Bronchial epithelial cell (primary cell): Measurements from ENCODE around the gene CC2D1A. TPM values are rescaled to one million over a fixed set of nuclear protein-coding genes. Genes with fewer than 3 reads are reported as not detected.

ENCODE experiments used
- DNase-seq: peaks from one replicate; pipeline ENCODE4 v3.0.0-alpha.2; 2010; ENCODE audit warnings: low read depth
- FAIRE-seq: peaks from 2 replicates; lab custom pipeline; 2011; peaks lifted over from hg19 to GRCh38; lab: Jason Lieb, UNC
- H3K27me3 ChIP-seq: 2 replicates; pipeline ENCODE4 v1.5.1; 2011; ENCODE audit warnings: low read length; ENCODE audit not compliant: control insufficient read depth, insufficient read depth
- H3K36me3 ChIP-seq: 2 replicates; pipeline ENCODE4 v1.5.1; 2011; ENCODE audit warnings: low read length; ENCODE audit not compliant: control insufficient read depth, insufficient read depth
- H3K4me3 ChIP-seq: 2 replicates; pipeline ENCODE4 v1.5.1; 2011; ENCODE audit warnings: mild to moderate bottlenecking, low read depth, low read length, control low read depth
- total RNA-seq: library from RNA; depleted of rRNA; stranded (reverse); fragments of >200 nt; gene quantifications from 2 replicates; pipeline ENCODE4 v1.2.1, GENCODE V29; 2014
- TF ChIP-seq, protein P1 (sequence below): IDR thresholded peaks from 2 replicates; pipeline ENCODE4 v1.5.1; 2011; ENCODE audit warnings: mild to moderate bottlenecking, moderate library complexity, low read length, control low read depth, inconsistent platforms; ENCODE audit not compliant: insufficient read depth, severe bottlenecking

Gene CC2D1A
- total RNA-seq, 1 donor from 2014 or later = 6.8 TPM

- DNase-seq = no peak
- Histone ChIP-seq H3K4me3 (peak overlapping the region; percentile 76), H3K27me3 (no peaks in the 10 kb centered on the region), H3K36me3 (peaks cover 2% of the 10 kb centered on the region)
- TF ChIP-seq, protein P1, sequence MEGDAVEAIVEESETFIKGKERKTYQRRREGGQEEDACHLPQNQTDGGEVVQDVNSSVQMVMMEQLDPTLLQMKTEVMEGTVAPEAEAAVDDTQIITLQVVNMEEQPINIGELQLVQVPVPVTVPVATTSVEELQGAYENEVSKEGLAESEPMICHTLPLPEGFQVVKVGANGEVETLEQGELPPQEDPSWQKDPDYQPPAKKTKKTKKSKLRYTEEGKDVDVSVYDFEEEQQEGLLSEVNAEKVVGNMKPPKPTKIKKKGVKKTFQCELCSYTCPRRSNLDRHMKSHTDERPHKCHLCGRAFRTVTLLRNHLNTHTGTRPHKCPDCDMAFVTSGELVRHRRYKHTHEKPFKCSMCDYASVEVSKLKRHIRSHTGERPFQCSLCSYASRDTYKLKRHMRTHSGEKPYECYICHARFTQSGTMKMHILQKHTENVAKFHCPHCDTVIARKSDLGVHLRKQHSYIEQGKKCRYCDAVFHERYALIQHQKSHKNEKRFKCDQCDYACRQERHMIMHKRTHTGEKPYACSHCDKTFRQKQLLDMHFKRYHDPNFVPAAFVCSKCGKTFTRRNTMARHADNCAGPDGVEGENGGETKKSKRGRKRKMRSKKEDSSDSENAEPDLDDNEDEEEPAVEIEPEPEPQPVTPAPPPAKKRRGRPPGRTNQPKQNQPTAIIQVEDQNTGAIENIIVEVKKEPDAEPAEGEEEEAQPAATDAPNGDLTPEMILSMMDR = no peak
- no peak for FAIRE-seq
These were observed 512 bp downstream of the CC2D1A start for GRCh38 chr19:13906521-13906904.

GRCh38 chr19:13906910-13907309 lies 909 bp downstream of the CC2D1A start:
- peaks cover 2% of the 10 kb centered on the region for H3K36me3 ChIP-seq
- DNase-seq = no peak
- no peaks in the 10 kb centered on the region for H3K27me3 ChIP-seq
- no peak for FAIRE-seq
- H3K4me3 ChIP-seq = peak overlapping the region; percentile 76
- TF ChIP-seq, protein P1 = no peak

DNA sequence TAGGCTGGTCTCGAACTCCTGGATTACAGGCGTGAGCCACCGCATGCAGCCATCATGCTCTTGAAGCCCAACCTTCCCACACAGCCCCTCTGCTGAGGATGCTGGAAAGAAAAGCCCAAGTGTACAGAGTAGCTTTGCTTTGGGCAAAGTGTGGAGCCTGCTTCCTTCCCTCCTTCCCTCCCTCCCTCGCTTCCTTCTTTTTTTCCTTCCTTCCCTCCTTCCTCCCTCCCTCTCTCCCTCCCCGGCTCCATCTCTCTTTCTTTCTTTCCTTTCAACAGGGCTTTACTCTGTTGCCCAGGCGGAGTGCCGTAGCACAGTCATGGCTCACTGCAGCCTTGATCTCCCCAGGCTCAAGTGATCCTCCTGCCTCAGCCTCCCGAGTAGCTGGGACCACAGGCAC lies 2.7 kb downstream of the CC2D1A start:
- TF ChIP-seq, protein P1 = no peak
- FAIRE-seq (no peak), DNase-seq (no peak)
- no peak overlapping the region for H3K4me3 ChIP-seq
- H3K27me3 ChIP-seq = no peaks in the 10 kb centered on the region
- peaks cover 10% of the 10 kb centered on the region for H3K36me3 ChIP-seq

GRCh38 chr19:13909430-13909829 lies 3.4 kb downstream of the CC2D1A start:
- FAIRE-seq (no peak), DNase-seq (no peak)
- H3K36me3 ChIP-seq = peaks cover 10% of the 10 kb centered on the region
- H3K27me3 ChIP-seq = no peaks in the 10 kb centered on the region
- H3K4me3 ChIP-seq = no peak overlapping the region
- TF ChIP-seq, protein P1 = no peak

GRCh38 chr19:13913352-13913751 lies 7.4 kb downstream of the CC2D1A start:
- no peak for DNase-seq
- no peak for FAIRE-seq
- Histone ChIP-seq H3K27me3 (no peaks in the 10 kb centered on the region), H3K4me3 (no peak overlapping the region), H3K36me3 (peaks cover 14% of the 10 kb centered on the region)
- TF ChIP-seq, protein P1 = no peak

GRCh38 chr19:13914777-13915176 lies 8.8 kb downstream of the CC2D1A start:
- no peak overlapping the region for H3K4me3 ChIP-seq
- TF ChIP-seq, protein P1 = no peak
- H3K27me3 ChIP-seq = no peaks in the 10 kb centered on the region
- H3K36me3 ChIP-seq = peaks cover 21% of the 10 kb centered on the region
- FAIRE-seq (no peak), DNase-seq (no peak)
